GM19043 (cell line): ENCODE data around the gene TIMM17B.
A peak's percentile ranks its signal among the peaks of the same experiment; 100 is the strongest.

Source experiments
- ATAC-seq: cut with Tn5 transposase; IDR thresholded peaks from one replicate; pipeline ENCODE4 v1.9.1; 2021; ENCODE audit warnings: low read depth; ENCODE audit not compliant: unreplicated experiment

The TIMM17B gene

GRCh38 chrX:48919360-48919841, 21.8 kb upstream of the TIMM17B start:
- no peak for ATAC-seq

GRCh38 chrX:48918643-48919340, 21.2 kb upstream of the TIMM17B start, which contains the start of gene PIM2:
PIM2 (minus strand) TSS chrX:48919024; CDS start chrX:48918834, 190 bp downstream.
- peak; percentile 81 for ATAC-seq

GRCh38 chrX:48918301-48918642, 20.7 kb upstream of the TIMM17B start:
- ATAC-seq: no peak

GRCh38 chrX:48917139-48918001, 19.8 kb upstream of the TIMM17B start:
- no peak for ATAC-seq

DNA sequence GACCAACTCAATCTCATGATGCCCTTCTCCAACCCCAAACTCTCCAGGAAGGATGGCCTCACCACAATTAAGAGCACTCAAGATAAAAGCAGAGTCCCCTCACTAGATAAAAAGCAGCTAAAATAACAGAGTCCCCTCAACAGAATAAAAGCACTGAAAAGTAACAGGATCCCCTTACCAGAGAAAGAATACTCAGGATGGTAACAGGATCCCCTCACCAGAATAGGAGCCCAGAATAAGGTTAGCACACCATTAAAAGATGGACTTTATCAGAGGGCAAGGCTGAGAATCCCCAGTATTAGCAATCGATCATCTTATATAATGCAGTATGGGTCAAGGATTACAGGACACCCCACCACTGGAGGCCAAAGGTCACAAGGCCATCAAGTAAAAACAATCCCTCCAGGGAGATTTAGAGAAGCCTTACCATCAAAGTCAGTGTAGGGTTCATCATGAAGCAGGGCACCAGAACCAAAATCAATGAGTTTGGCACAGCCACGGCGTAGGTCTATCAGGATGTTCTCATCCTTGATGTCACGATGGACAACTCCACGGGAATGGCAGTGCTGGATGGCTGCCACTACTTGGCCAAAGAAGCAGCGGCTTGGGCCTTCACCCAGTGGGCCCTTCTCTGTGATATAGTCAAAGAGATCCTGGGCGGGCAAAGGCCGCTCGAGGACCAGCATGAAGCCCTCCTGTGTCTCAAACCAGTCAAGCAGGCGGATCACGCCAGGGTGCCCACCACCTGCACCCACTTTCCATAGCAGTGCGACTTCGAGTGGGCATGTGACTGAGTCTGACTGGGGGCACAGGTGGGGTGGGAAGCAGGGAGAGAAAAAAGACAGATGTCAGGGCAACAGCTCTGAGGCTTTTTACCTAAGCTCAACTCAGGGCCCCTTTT, 17.3 kb upstream of the TIMM17B start:
- ATAC-seq: no peak

DNA sequence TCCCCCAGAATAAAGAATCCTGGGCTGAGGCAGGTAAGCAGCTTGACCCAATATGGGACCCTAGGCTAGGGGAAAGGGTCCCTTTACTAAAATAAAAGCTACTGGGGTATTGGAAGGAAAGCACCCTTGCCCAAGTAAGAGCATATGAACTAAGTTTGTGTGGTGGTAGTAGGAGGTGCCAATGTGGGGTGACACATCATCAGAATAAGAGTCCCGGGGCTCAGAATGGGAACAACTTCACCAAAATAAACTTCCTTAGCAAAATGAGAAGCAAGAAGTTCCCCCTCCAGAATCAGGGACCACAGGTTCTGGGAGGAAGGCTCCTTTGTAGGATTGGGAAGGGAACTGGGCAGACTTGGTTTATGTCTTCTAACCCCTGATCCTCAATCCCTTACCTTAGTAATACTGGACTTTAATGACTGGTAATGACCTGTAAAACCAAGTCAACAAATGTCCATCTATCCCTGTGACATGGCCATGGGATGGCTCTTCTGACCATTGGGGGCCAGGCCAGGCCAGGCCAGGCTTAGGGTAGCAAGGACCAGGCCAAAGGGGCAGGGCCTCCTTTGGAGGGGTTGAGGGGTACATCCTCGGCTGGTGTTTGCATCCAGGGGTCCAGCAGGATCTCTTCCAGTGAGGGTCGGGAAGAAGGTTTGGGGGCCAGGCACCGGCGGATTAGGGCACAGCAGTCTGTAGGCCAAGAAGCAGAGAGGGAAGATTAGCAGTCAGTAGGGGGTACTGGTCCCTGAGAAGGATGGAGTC, 16.2 kb upstream of the TIMM17B start:
- no peak for ATAC-seq

- ATAC-seq: peak; percentile 63
These were observed 14.0 kb upstream of the TIMM17B start, which contains the start of gene SLC35A2 for GRCh38 chrX:48911412-48912182. SLC35A2 (minus strand) TSS chrX:48911646; CDS start chrX:48911636, 10 bp downstream.

DNA sequence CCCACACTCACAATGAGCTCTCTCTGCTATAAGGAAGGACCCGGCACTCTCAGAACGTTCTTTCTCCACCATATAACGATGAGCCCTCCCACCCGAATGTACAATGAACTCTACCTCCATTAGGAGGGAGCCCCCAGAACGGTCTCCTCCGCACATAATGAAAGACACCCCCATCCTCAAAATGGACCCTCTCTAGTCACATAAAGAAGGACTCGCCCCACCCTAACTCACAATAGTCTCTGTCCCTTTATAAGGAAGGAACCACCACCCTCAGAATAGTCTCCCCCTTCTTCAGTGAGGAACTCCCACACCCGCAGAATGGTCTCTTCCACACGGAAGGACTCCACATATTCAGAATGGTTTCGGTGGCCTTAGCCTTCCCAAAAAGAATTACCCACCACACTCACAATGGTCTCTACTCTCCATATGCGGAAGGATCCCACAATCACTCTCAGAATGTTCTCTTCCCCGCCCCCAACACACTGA, 13.4 kb upstream of the TIMM17B start:
- no peak for ATAC-seq

GRCh38 chrX:48909703-48910294, 12.2 kb upstream of the TIMM17B start:
- ATAC-seq: no peak

GRCh38 chrX:48908600-48908999, 11.0 kb upstream of the TIMM17B start:
- ATAC-seq: no peak

- ATAC-seq: no peak
These were observed 7.7 kb upstream of the TIMM17B start for GRCh38 chrX:48905090-48905790.

DNA sequence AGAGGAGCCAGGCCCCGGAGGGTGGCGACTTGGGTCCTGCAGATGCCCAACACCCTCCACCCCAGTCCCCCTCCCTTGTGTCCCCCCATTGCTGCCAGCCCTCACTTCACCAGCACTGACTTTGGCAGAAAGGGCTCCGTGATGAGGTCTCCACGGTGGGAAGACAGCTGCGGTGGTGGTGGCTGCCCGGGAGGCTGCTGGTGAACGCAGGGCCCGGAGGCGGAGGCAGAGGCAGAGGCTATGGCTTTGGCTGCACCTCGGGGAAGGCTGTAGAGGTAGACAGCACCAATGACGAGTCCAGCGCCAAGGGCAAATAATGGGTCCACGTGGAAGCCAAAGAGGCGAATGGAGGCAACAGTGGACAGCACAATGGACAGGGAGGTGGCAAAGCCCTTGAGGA, 7.1 kb upstream of the TIMM17B start:
- ATAC-seq: no peak

- no peak for ATAC-seq
These were observed 6.6 kb upstream of the TIMM17B start for GRCh38 chrX:48904180-48904579.

DNA sequence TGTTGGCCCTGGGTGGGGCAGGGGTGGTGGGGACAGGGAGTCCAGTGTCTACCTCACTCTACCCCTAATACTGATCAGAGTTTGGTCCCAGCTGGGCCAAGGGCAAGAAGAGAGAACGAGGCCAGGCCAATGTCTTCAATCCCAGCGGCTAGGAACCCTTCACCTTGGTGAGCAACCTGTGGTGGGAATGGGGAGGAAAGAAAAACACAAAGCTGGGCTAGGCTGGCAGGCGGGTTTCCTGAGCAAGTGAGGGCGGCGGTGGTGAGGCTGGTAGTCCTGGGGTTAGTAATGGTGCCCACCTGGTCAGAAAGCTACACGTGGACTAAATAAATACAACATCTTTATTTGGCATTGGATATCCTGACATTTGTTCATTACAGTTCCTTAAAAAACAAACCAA, 5.7 kb upstream of the TIMM17B start:
- no peak for ATAC-seq

- ATAC-seq: no peak
These were observed 5.2 kb upstream of the TIMM17B start for GRCh38 chrX:48902776-48903175.

- no peak for ATAC-seq
These were observed 4.6 kb upstream of the TIMM17B start for GRCh38 chrX:48902135-48902534.

DNA sequence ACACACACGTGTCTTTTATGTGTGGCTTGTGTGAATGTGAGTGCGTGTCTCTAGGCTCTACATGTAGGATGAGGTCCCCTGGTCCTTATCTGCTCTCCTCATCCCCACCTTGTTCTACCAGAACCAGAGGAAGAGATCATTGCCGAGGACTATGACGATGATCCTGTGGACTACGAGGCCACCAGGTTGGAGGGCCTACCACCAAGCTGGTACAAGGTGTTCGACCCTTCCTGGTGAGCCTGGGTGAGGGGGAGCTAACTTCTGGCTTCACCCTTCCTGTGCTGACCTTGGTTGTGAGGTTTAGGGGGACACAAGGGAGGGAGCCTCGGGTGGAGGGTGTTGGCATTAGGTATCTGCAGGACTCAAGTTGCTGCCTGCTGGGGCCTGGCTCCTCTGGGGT, 3.5 kb upstream of the TIMM17B start:
- ATAC-seq: no peak

GRCh38 chrX:48899078-48899410, 1.5 kb upstream of the TIMM17B start:
- no peak for ATAC-seq
